Breast epithelium (tissue), 4 donors: ENCODE data around the gene CDK5RAP2. TPM values are rescaled to one million over a fixed set of nuclear protein-coding genes. Genes with fewer than 3 reads are reported as not detected.

ENCODE experiments used
- DNase-seq, 2 donors: peaks; one replicate each; pipeline ENCODE4 v3.0.0-alpha.2; 2019; ENCODE audit warnings: low spot score in 2 of 2
- H3K27ac ChIP-seq, 2 donors: fragments of 200-600 bp; sonication (generic) in 1 of 2; one replicate each; pipeline ENCODE4 v1.5.1; 2016 to 2019; ENCODE audit warnings: mild to moderate bottlenecking in 1 of 2
- H3K27me3 ChIP-seq, 2 donors: fragments of 200-600 bp; sonication (generic) in 1 of 2; one replicate each; pipeline versions ENCODE4 v1.5.1 to v1.6.0; 2017 to 2019; ENCODE audit warnings: control low read depth in 1 of 2, mild to moderate bottlenecking in 1 of 2
- H3K36me3 ChIP-seq: fragments of 200-600 bp; one replicate; pipeline ENCODE4 v1.5.1; 2019
- H3K4me1 ChIP-seq, 2 donors: fragments of 200-600 bp; sonication (generic); one replicate each; pipeline ENCODE4 v1.5.1; 2016 to 2019; ENCODE audit warnings: control low read depth in 1 of 2
- H3K4me3 ChIP-seq, 3 donors: fragments of 200-600 bp; sonication (generic); 1 replicate in 2 of 3; 2 replicates in 1 of 3; pipeline ENCODE4 v1.5.1; 2016 to 2019; ENCODE audit warnings: mild to moderate bottlenecking in 3 of 3, moderate library complexity in 2 of 3
- H3K9me3 ChIP-seq, 2 donors: fragments of 200-600 bp; sonication (generic) in 1 of 2; one replicate each; pipeline ENCODE4 v1.5.1; 2016 to 2019; ENCODE audit warnings: control low read depth in 1 of 2
- CTCF ChIP-seq, 3 donors: fragments of 450-650 bp; IDR thresholded peaks; one replicate each; pipeline ENCODE4 v1.5.1; 2016 to 2017; ENCODE audit warnings: antibody characterized with exemption in 3 of 3, mild to moderate bottlenecking in 3 of 3, moderate library complexity in 3 of 3
- POLR2A ChIP-seq: fragments of 450-650 bp; IDR thresholded peaks from one replicate; pipeline ENCODE4 v1.6.1; 2016; ENCODE audit warnings: antibody characterized with exemption, mild to moderate bottlenecking, moderate library complexity
- POLR2AphosphoS5 ChIP-seq, 3 donors: sonication (generic); formaldehyde crosslinking; IDR thresholded peaks; one replicate each; pipeline ENCODE4 v1.6.1; 2017; ENCODE audit warnings: antibody characterized with exemption in 3 of 3
- intact Hi-C: fragments of 100-400 bp; cut with DNase I; formaldehyde crosslinking; loops from one replicate; pipeline ENCODE4 v1.15.1; 2023; ENCODE audit warnings: low total_unique reads
- total RNA-seq, 3 donors: library from RNA; depleted of rRNA; stranded (reverse); fragments of >200 nt; gene quantifications; one replicate each; pipeline ENCODE4 v1.1.0, GENCODE V29; 2016

CDK5RAP2 gene
- total RNA-seq, 3 donors from 2014 or later, result 44.5 to 77.4 (median 60.6) TPM

- Histone ChIP-seq H3K36me3 (no peaks in the 10 kb centered on the region), H3K4me1 (no peaks in the 10 kb centered on the region), H3K27ac (no peak overlapping the region), H3K27me3 (no peaks in the 10 kb centered on the region), H3K9me3 (no peaks in the 10 kb centered on the region), H3K4me3 (no peak overlapping the region)
- intact Hi-C loops, result loop anchor here (5.0 kb wide), 1 partner anchor 468 kb away; no protein-coding TSS in a partner anchor
- TF ChIP-seq POLR2AphosphoS5 (IDR thresholded peaks at IDR 0.05) (no peak), POLR2A (no peak), CTCF (IDR thresholded peaks at IDR 0.05) (no peak)
- DNase-seq, result no peak
Measured at GRCh38 chr9:120609636-120610035, 29.7 kb upstream of the CDK5RAP2 start.

- no peaks in the 10 kb centered on the region for H3K4me1 ChIP-seq
- H3K27me3 ChIP-seq, result no peaks in the 10 kb centered on the region
- H3K27ac ChIP-seq, result no peak overlapping the region
- intact Hi-C loops, result no loop called here
- no peaks in the 10 kb centered on the region for H3K9me3 ChIP-seq
- TF ChIP-seq CTCF (IDR thresholded peaks at IDR 0.05), result no peak
- TF ChIP-seq POLR2AphosphoS5 (IDR thresholded peaks at IDR 0.05), result no peak
- TF ChIP-seq POLR2A, result no peak
- H3K4me3 ChIP-seq, result no peak overlapping the region
- DNase-seq, result no peak
- H3K36me3 ChIP-seq, result no peaks in the 10 kb centered on the region
Measured at GRCh38 chr9:120608421-120608820, 28.5 kb upstream of the CDK5RAP2 start.

GRCh38 chr9:120603591-120603990 is 23.6 kb upstream of the CDK5RAP2 start:
- no peak for TF ChIP-seq POLR2A
- TF ChIP-seq POLR2AphosphoS5 (IDR thresholded peaks at IDR 0.05), result no peak
- no peak for TF ChIP-seq CTCF (IDR thresholded peaks at IDR 0.05)
- no peak for DNase-seq
- intact Hi-C loops, result no loop called here

GRCh38 chr9:120603010-120603409 is 23.0 kb upstream of the CDK5RAP2 start:
- no peaks in the 10 kb centered on the region for H3K27me3 ChIP-seq
- TF ChIP-seq POLR2AphosphoS5 (IDR thresholded peaks at IDR 0.05) (no peak), POLR2A (no peak), CTCF (IDR thresholded peaks at IDR 0.05) (no peak)
- intact Hi-C loops, result no loop called here
- no peak overlapping the region for H3K27ac ChIP-seq
- H3K4me1 ChIP-seq, result no peaks in the 10 kb centered on the region
- DNase-seq, result no peak
- H3K4me3 ChIP-seq, result no peak overlapping the region
- H3K9me3 ChIP-seq, result no peaks in the 10 kb centered on the region
- H3K36me3 ChIP-seq, result no peaks in the 10 kb centered on the region

More at GRCh38 chr9:120603591-120603990, 23.6 kb upstream of the CDK5RAP2 start:
- Histone ChIP-seq H3K27ac (no peak overlapping the region), H3K27me3 (no peaks in the 10 kb centered on the region), H3K4me1 (no peaks in the 10 kb centered on the region), H3K9me3 (no peaks in the 10 kb centered on the region), H3K4me3 (no peak overlapping the region), H3K36me3 (no peaks in the 10 kb centered on the region)

GRCh38 chr9:120593955-120594277 is 13.9 kb upstream of the CDK5RAP2 start:
- no peaks in the 10 kb centered on the region for H3K4me1 ChIP-seq
- peaks cover 0 to 9% of the 10 kb centered on the region in 2 donors for H3K9me3 ChIP-seq
- no peak overlapping the region for H3K4me3 ChIP-seq
- no peak overlapping the region for H3K27ac ChIP-seq
- intact Hi-C loops, result no loop called here
- no peaks in the 10 kb centered on the region for H3K36me3 ChIP-seq
- DNase-seq, result no peak
- H3K27me3 ChIP-seq, result no peaks in the 10 kb centered on the region
- no peak for TF ChIP-seq POLR2A
